CD14-positive monocyte (primary cell): ENCODE results near the gene BAG1. TPM values are rescaled to one million over a fixed set of nuclear protein-coding genes. Genes with fewer than 3 reads are reported as not detected.

Experiments
- DNase-seq, 3 donors: peaks; one replicate each; pipeline ENCODE4 v3.0.0-alpha.2; 2011 to 2022
- H2AFZ ChIP-seq: 2 replicates; pipeline ENCODE4 v1.6.0; 2012; ENCODE audit warnings: mild to moderate bottlenecking, low read depth, low read length, inconsistent platforms; ENCODE audit not compliant: insufficient read depth, poor library complexity, severe bottlenecking
- H3K27ac ChIP-seq, 2 donors: 1 replicate in 1 of 2; 2 replicates in 1 of 2; pipeline ENCODE4 v1.5.1; 2012 to 2013; ENCODE audit warnings: low read length in 2 of 2, control low read depth in 1 of 2, inconsistent platforms in 1 of 2, low read depth in 1 of 2, mild to moderate bottlenecking in 1 of 2
- H3K27me3 ChIP-seq, 2 donors: one replicate each; pipeline versions ENCODE4 v1.6.0 to v1.6.1; 2011 to 2013; ENCODE audit warnings: low read length in 2 of 2; ENCODE audit not compliant: control insufficient read depth in 2 of 2, insufficient read depth in 2 of 2
- H3K36me3 ChIP-seq, 2 donors: replicated peaks in 1 of 2; 1 replicate in 1 of 2; 2 replicates in 1 of 2; pipeline versions ENCODE4 v1.5.1 to v1.6.1; 2012 to 2013; ENCODE audit warnings: low read length in 2 of 2, control low read depth in 1 of 2, inconsistent platforms in 1 of 2, mild to moderate bottlenecking in 1 of 2; ENCODE audit not compliant: insufficient read depth in 2 of 2, control insufficient read depth in 1 of 2
- H3K4me1 ChIP-seq, 2 donors: 1 replicate in 1 of 2; 2 replicates in 1 of 2; pipeline versions ENCODE4 v1.5.1 to v1.6.1; 2012 to 2013; ENCODE audit warnings: low read length in 2 of 2, control low read depth in 1 of 2, inconsistent platforms in 1 of 2, mild to moderate bottlenecking in 1 of 2, moderate library complexity in 1 of 2; ENCODE audit not compliant: insufficient read depth in 2 of 2, control insufficient read depth in 1 of 2
- H3K4me2 ChIP-seq: replicated peaks from 2 replicates; pipeline ENCODE3; 2012; ENCODE audit warnings: low read length, moderate library complexity, mild to moderate bottlenecking; ENCODE audit not compliant: poor library complexity, severe bottlenecking; ENCODE audit errors: extremely low read depth
- H3K4me3 ChIP-seq, 3 experiments: fragments of 200-600 bp in 1 of 3; sonication (generic) in 1 of 3; replicated peaks in 1 of 3; 1 replicate in 2 of 3; 2 replicates in 1 of 3; pipeline ENCODE4 v1.5.1; 2011 to 2013; ENCODE audit warnings: low read length in 3 of 3, mild to moderate bottlenecking in 3 of 3, control low read depth in 2 of 3, low read depth in 2 of 3, inconsistent platforms in 1 of 3, moderate library complexity in 1 of 3
- H3K79me2 ChIP-seq: 2 replicates; pipeline ENCODE4 v1.6.0; 2012; ENCODE audit warnings: mild to moderate bottlenecking, control low read depth, inconsistent platforms, low read length, moderate library complexity; ENCODE audit not compliant: insufficient read depth
- H3K9ac ChIP-seq: 2 replicates; pipeline ENCODE4 v1.6.0; 2017; ENCODE audit warnings: low read length, mild to moderate bottlenecking; ENCODE audit not compliant: insufficient read depth, poor library complexity, severe bottlenecking
- H3K9me3 ChIP-seq, 2 donors: replicated peaks in 1 of 2; 1 replicate in 1 of 2; 2 replicates in 1 of 2; pipeline versions ENCODE4 v1.5.1 to v1.6.1; 2012 to 2013; ENCODE audit warnings: low read length in 2 of 2, control low read depth in 1 of 2; ENCODE audit not compliant: control insufficient read depth in 1 of 2, insufficient read depth in 1 of 2
- H4K20me1 ChIP-seq: 2 replicates; pipeline ENCODE4 v1.6.0; 2012; ENCODE audit warnings: mild to moderate bottlenecking, low read length, control low read depth, moderate library complexity; ENCODE audit not compliant: insufficient read depth
- H3K27ac Mint-ChIP-seq, 7 donors: one replicate each; pipeline ENCODE4 v1.8.0; 2020; ENCODE audit warnings: mild to moderate bottlenecking in 7 of 7, mixed read lengths in 7 of 7, moderate library complexity in 6 of 7, inconsistent platforms in 2 of 7
- H3K27me3 Mint-ChIP-seq, 3 donors: one replicate each; pipeline ENCODE4 v1.8.0; 2021 to 2022; ENCODE audit warnings: low read depth in 3 of 3, mild to moderate bottlenecking in 3 of 3, mixed read lengths in 3 of 3, moderate library complexity in 3 of 3, inconsistent platforms in 1 of 3
- H3K36me3 Mint-ChIP-seq, 2 donors: one replicate each; pipeline ENCODE4 v1.8.0; 2020; ENCODE audit warnings: mixed read lengths in 2 of 2, inconsistent platforms in 1 of 2, mild to moderate bottlenecking in 1 of 2
- H3K4me1 Mint-ChIP-seq: one replicate; pipeline ENCODE4 v1.8.0; 2020; ENCODE audit warnings: mild to moderate bottlenecking, mixed read lengths
- H3K4me3 Mint-ChIP-seq, 2 donors: one replicate each; pipeline ENCODE4 v1.8.0; 2020; ENCODE audit warnings: mild to moderate bottlenecking in 2 of 2, mixed read lengths in 2 of 2, moderate library complexity in 1 of 2
- H3K9me3 Mint-ChIP-seq, 7 donors: one replicate each; pipeline ENCODE4 v1.8.0; 2020 to 2022; ENCODE audit warnings: mixed read lengths in 7 of 7, mild to moderate bottlenecking in 6 of 7, moderate library complexity in 6 of 7, inconsistent platforms in 2 of 7
- WGBS: methylation state at CpG from one replicate; pipeline ENCODE4 v1.1.5; 2013; ENCODE audit warnings: missing lambda C conversion rate; ENCODE audit not compliant: insufficient coverage; 5-methylcytosine and 5-hydroxymethylcytosine counted together
- intact Hi-C, 2 donors: fragments of 100-400 bp; cut with micrococcal nuclease; formaldehyde crosslinking; loops; one replicate each; pipeline versions ENCODE4 v1.15.0 to v1.15.1; 2023
- polyA plus RNA-seq, 3 donors: library from polyadenylated mRNA; depleted of rRNA in 1 of 3; unstranded in 2 of 3; stranded (reverse) in 1 of 3; fragments of 300-500 nt in 2 of 3; fragments of >200 nt in 1 of 3; fragmentation: Illumina TruSeq in 2 of 3; gene quantifications; 1 replicate in 2 of 3; 2 replicates in 1 of 3; pipeline ENCODE4 v1.2.3, GENCODE V29; 2012 to 2021
- TF ChIP-seq, protein P1 (sequence below): fragments of 200-600 bp; IDR thresholded peaks from one replicate; pipeline ENCODE4 v1.8.0; 2022; ENCODE audit warnings: antibody characterized with exemption, mild to moderate bottlenecking

BAG1 gene
- polyA plus RNA-seq, 3 donors: 41.8 to 94.5 (median 93.6) TPM

DNA sequence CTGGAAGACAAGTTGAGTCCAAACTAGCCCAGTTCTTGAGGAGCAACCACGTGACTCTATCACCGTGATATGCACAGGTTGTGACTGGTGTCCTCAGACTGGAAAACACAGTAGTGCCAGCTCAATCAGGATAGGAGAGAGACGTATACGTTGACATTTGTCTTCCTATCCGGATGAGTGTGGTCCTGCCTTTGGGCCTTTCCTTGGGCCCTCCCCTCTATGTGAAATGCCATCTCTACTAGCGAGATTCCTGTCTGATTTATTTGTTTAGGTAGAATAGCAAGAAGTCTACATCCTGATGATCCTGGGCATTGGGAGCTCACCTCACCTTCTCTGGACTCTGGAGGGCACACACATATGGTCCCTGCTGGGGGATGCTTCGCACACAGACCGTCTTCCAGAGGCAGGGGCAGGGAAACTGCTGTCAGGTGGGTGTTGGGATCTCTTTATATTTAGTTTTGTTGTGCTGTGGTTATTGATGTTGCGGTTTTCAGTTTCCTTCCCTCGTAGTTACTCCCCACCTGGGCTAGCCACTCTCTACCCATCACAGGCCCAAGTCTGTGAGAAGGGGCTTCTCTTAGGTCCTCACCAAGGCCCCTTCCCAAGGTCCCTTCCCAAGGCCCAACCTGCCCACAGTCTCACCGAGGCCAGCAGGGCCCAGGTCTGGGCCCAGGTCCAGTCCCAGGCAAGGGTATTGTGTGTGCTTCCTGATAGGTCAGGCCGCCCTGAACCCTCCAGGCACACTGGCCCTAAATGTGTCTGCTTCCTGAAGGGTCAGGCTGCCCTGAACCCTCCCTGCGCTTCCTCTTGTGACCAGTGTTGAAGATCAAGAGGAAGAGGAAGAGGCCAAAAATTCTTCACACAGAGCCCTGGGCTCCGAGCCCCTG is 43.6 kb downstream of the BAG1 start:
- Mint-ChIP-seq H3K9me3 (peaks cover 0 to 2% (median 0%) of the 10 kb centered on the region in 7 donors), H3K27me3 (peaks cover 0 to 3% (median 1%) of the 10 kb centered on the region in 3 donors), H3K4me3 (peak overlapping the region; percentile 39 to 70), H3K4me1 (peaks cover 22% of the 10 kb centered on the region), H3K27ac (peak overlapping the region; percentile 58 to 85 (median 81)), H3K36me3 (no peaks in the 10 kb centered on the region)
- H2AFZ ChIP-seq: peak overlapping the region; percentile 82
- no peaks in the 10 kb centered on the region for H3K27me3 ChIP-seq
- H3K27ac ChIP-seq: peak overlapping the region; percentile 52 to 83
- no peaks in the 10 kb centered on the region for H3K79me2 ChIP-seq
- peak overlapping the region in 1 of 3 experiments; percentile 54 for H3K4me3 ChIP-seq
- peak overlapping the region; percentile 27 for H3K9ac ChIP-seq
- TF ChIP-seq, protein P1, sequence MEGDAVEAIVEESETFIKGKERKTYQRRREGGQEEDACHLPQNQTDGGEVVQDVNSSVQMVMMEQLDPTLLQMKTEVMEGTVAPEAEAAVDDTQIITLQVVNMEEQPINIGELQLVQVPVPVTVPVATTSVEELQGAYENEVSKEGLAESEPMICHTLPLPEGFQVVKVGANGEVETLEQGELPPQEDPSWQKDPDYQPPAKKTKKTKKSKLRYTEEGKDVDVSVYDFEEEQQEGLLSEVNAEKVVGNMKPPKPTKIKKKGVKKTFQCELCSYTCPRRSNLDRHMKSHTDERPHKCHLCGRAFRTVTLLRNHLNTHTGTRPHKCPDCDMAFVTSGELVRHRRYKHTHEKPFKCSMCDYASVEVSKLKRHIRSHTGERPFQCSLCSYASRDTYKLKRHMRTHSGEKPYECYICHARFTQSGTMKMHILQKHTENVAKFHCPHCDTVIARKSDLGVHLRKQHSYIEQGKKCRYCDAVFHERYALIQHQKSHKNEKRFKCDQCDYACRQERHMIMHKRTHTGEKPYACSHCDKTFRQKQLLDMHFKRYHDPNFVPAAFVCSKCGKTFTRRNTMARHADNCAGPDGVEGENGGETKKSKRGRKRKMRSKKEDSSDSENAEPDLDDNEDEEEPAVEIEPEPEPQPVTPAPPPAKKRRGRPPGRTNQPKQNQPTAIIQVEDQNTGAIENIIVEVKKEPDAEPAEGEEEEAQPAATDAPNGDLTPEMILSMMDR: no peak
- peak; percentile 37 to 62 (median 49) for DNase-seq
- H3K9me3 ChIP-seq: no peaks in the 10 kb centered on the region
- intact Hi-C loops: loop anchor here in 1 of 2 donors (5.0 to 10.0 kb wide), 2 partner anchors 46 to 139 kb away; no protein-coding TSS in a partner anchor
- H3K36me3 ChIP-seq: no peaks in the 10 kb centered on the region
- H3K4me1 ChIP-seq: peaks cover 20% of the 10 kb centered on the region in 2 donors
- H4K20me1 ChIP-seq: no peaks in the 10 kb centered on the region
- H3K4me2 ChIP-seq: peak overlapping the region; percentile 56
- WGBS: 76% methylated on average over 5 of the region's 14 CpGs

DNA sequence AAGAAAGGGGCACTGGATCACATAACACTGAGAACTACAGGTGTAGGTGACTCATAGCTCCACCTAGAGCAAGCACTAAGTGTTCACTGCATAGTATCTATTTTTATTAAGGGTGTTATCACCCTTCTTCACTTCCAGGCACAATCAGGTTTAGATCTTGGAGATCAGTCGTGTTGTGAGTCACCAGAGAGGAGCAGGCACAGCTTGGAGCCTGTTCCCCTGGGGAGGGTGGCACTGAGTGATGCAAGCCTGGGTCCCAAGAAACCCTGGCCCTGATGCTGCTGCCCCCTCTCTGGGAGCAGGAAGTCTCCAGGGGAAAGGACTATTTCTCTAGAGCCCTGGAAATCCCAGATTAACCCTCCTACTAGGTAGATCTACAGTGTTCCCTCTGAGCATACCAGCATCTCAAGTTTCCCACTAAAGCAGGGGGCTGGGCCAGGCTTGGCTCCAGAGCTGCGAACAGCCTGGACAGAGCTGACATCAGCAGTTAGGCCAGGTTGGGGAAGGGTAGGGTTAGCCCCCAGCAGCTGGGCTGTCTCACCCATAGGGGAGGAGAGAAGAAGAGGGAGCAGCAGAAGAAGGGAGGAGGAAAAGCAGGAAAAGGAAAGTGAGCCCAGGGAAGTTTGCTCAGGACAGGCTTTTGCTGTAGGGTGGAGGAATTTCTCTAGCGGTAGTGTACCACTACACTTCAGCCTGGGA is 52.7 kb downstream of the BAG1 start:
- H3K79me2 ChIP-seq: no peaks in the 10 kb centered on the region
- H4K20me1 ChIP-seq: no peaks in the 10 kb centered on the region
- no peaks in the 10 kb centered on the region for H3K9me3 ChIP-seq
- no peak overlapping the region for H2AFZ ChIP-seq
- Mint-ChIP-seq H3K27me3 (peaks cover 0 to 3% (median 2%) of the 10 kb centered on the region in 3 donors), H3K27ac (no peak overlapping the region), H3K4me1 (no peaks in the 10 kb centered on the region), H3K36me3 (no peaks in the 10 kb centered on the region), H3K9me3 (peaks cover 0 to 3% (median 0%) of the 10 kb centered on the region in 7 donors), H3K4me3 (no peak overlapping the region)
- H3K36me3 ChIP-seq: no peaks in the 10 kb centered on the region
- 100% methylated on average over 1 of the region's 3 CpGs for WGBS
- no peaks in the 10 kb centered on the region for H3K27me3 ChIP-seq
- no peak overlapping the region for H3K9ac ChIP-seq
- no peak for DNase-seq
- no peak overlapping the region for H3K4me2 ChIP-seq
- intact Hi-C loops: no loop called here
- H3K27ac ChIP-seq: no peak overlapping the region
- no peak overlapping the region for H3K4me3 ChIP-seq
- no peaks in the 10 kb centered on the region for H3K4me1 ChIP-seq
- TF ChIP-seq, protein P1: no peak
